PC-9 (cell line): ENCODE results near the gene NEO1. TPM values are rescaled to one million over a fixed set of nuclear protein-coding genes. Genes with fewer than 3 reads are reported as not detected.

Experiments used
- BruUV-seq: library from RNA; stranded (reverse); fragments of 400-500 nt; replicated peaks from 2 replicates; lab custom pipeline; 2021; lab: Mats Ljungman, UMichigan
- CTCF ChIA-PET: fragments of 300-600 bp; sonication (Branson Sonifier 250); formaldehyde crosslinking; loops from one replicate; lab custom pipeline; 2022; ENCODE audit warnings: antibody characterized with exemption; lab: Charles Lee
- POLR2A ChIA-PET: fragments of 300-600 bp; sonication (Branson Sonifier 250); formaldehyde crosslinking; loops from one replicate; lab custom pipeline; 2022; ENCODE audit warnings: antibody characterized with exemption; ENCODE audit not compliant: unreplicated experiment; lab: Charles Lee
- DNase-seq, 2 experiments: peaks; one replicate each; pipeline versions ENCODE4 v3.0.0 to v3.0.0-alpha.2; 2015 to 2022; ENCODE audit warnings: mixed read lengths in 1 of 2
- H2AFZ ChIP-seq: fragments of 200-600 bp; sonication (generic); 2 replicates; pipeline ENCODE4 v1.8.1; 2017; ENCODE audit warnings: antibody characterized with exemption
- H3F3A ChIP-seq: fragments of 200-600 bp; sonication (generic); 2 replicates; pipeline ENCODE4 v1.8.1; 2017; ENCODE audit warnings: antibody characterized with exemption, mild to moderate bottlenecking, low read depth; ENCODE audit not compliant: insufficient read depth
- H3K27ac ChIP-seq: fragments of 200-600 bp; sonication (generic); 2 replicates; pipeline ENCODE4 v1.6.1; 2016; ENCODE audit warnings: mixed run types
- H3K27me3 ChIP-seq: fragments of 200-600 bp; sonication (generic); 2 replicates; pipeline ENCODE4 v1.6.1; 2016; ENCODE audit warnings: low read depth, mixed run types; ENCODE audit not compliant: insufficient read depth
- H3K36me3 ChIP-seq: fragments of 200-600 bp; sonication (generic); 2 replicates; pipeline ENCODE4 v1.6.1; 2016; ENCODE audit warnings: low read depth, mixed run types
- H3K4me1 ChIP-seq: fragments of 200-600 bp; sonication (generic); replicated peaks from 2 replicates; pipeline ENCODE4 v1.6.1; 2016; ENCODE audit warnings: mixed run types; ENCODE audit not compliant: insufficient read depth
- H3K4me2 ChIP-seq: fragments of 200-600 bp; sonication (generic); 2 replicates; pipeline ENCODE4 v1.6.1; 2017; ENCODE audit warnings: mixed run types
- H3K4me3 ChIP-seq: fragments of 200-600 bp; sonication (generic); 2 replicates; pipeline ENCODE4 v1.6.1; 2016; ENCODE audit warnings: mixed run types
- H3K79me2 ChIP-seq: fragments of 200-600 bp; sonication (generic); 2 replicates; pipeline ENCODE4 v1.6.1; 2017; ENCODE audit warnings: low read depth, mixed run types
- H3K9me2 ChIP-seq: fragments of 200-600 bp; sonication (generic); 2 replicates; pipeline ENCODE4 v1.8.1; 2017; ENCODE audit warnings: mild to moderate bottlenecking; ENCODE audit not compliant: insufficient read depth
- H3K9me3 ChIP-seq: fragments of 200-600 bp; sonication (generic); 2 replicates; pipeline ENCODE4 v1.8.1; 2016; ENCODE audit warnings: low read depth; ENCODE audit not compliant: insufficient read depth
- H4K20me1 ChIP-seq: fragments of 200-600 bp; sonication (generic); 2 replicates; pipeline ENCODE4 v1.8.1; 2017; ENCODE audit not compliant: insufficient read depth
- CTCF ChIP-seq: fragments of 200-600 bp; sonication (generic); conservative IDR thresholded peaks from 2 replicates; pipeline ENCODE4 v1.6.1; 2017; ENCODE audit warnings: mixed run types, antibody characterized with exemption, mild to moderate bottlenecking, moderate library complexity
- EZH2 ChIP-seq: fragments of 200-600 bp; sonication (generic); IDR thresholded peaks from 2 replicates; pipeline ENCODE4 v1.8.0; 2017; ENCODE audit warnings: antibody characterized with exemption, low read depth
- intact Hi-C: fragments of 100-400 bp; cut with micrococcal nuclease; formaldehyde crosslinking; loops from one replicate; pipeline ENCODE4 v1.10.0; 2022; ENCODE audit not compliant: unreplicated experiment
- total RNA-seq: library from RNA; stranded (reverse); gene quantifications from 2 replicates; pipeline ENCODE4 v1.2.3, GENCODE V29; 2021

NEO1 gene
- total RNA-seq, 1 experiment from 2014 or later = 5.2 TPM

DNA sequence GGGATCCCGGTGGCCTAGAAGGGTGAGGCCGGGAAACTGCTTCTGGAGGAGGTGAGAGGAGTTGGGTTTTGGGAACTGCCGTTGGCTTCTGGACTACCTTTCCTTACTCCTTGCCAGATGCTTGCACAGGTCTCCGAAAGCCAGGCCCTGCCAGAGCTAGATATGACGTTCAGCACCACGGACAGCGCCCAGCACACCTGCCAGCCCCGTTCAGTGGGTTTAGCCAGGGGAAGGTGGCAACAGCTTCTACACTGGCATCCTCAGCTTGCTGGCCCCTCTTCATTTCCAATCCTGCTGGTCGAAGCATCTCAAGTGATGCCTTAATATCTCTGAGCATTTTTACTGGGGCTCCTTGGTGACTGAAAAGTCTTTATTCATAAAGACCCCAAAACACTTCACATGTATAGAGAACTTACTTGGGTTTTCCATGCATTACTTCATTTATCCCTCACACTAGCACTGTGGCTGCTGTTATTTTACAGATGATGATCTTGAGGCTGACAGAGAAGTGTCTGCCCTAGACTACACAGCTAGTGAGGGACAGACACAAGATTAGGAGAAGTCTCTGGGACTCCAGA is 294.6 kb downstream of the NEO1 start:
- H3K4me2 ChIP-seq = no peak overlapping the region
- DNase-seq = peak; percentile 48 to 61
- no peaks in the 10 kb centered on the region for H4K20me1 ChIP-seq
- no peaks in the 10 kb centered on the region for H3K36me3 ChIP-seq
- BruUV-seq = no TSS peak
- no peak overlapping the region for H2AFZ ChIP-seq
- no peaks in the 10 kb centered on the region for H3K79me2 ChIP-seq
- H3K4me3 ChIP-seq = no peak overlapping the region
- intact Hi-C loops = no loop called here
- no peaks in the 10 kb centered on the region for H3K9me2 ChIP-seq
- CTCF ChIA-PET = no interaction called here
- peaks cover 59% of the 10 kb centered on the region for H3K27me3 ChIP-seq
- TF ChIP-seq CTCF (no peak), EZH2 (no peak)
- no peaks in the 10 kb centered on the region for H3F3A ChIP-seq
- no peaks in the 10 kb centered on the region for H3K9me3 ChIP-seq
- POLR2A ChIA-PET = no interaction called here
- no peaks in the 10 kb centered on the region for H3K4me1 ChIP-seq
- no peak overlapping the region for H3K27ac ChIP-seq

- Histone ChIP-seq H3K9me3 (no peaks in the 10 kb centered on the region), H3K4me1 (no peaks in the 10 kb centered on the region), H3K36me3 (no peaks in the 10 kb centered on the region), H3K79me2 (no peaks in the 10 kb centered on the region), H3F3A (no peaks in the 10 kb centered on the region), H3K27me3 (peaks cover 71% of the 10 kb centered on the region), H3K9me2 (no peaks in the 10 kb centered on the region), H3K4me3 (no peak overlapping the region), H3K4me2 (no peak overlapping the region), H4K20me1 (no peaks in the 10 kb centered on the region), H3K27ac (no peak overlapping the region), H2AFZ (no peak overlapping the region)
- DNase-seq = no peak
- TF ChIP-seq EZH2 (no peak), CTCF (no peak)
- POLR2A ChIA-PET = no interaction called here
- CTCF ChIA-PET = no interaction called here
- intact Hi-C loops = no loop called here
- no TSS peak for BruUV-seq
Measured at GRCh38 chr15:73349191-73349590, 296.9 kb downstream of the NEO1 start.

- intact Hi-C loops = no loop called here
- H3K4me3 ChIP-seq = no peak overlapping the region
- H3K79me2 ChIP-seq = no peaks in the 10 kb centered on the region
- no peak overlapping the region for H3K4me2 ChIP-seq
- H3K9me3 ChIP-seq = no peaks in the 10 kb centered on the region
- no peaks in the 10 kb centered on the region for H3K9me2 ChIP-seq
- no peaks in the 10 kb centered on the region for H3F3A ChIP-seq
- BruUV-seq = no TSS peak
- DNase-seq = no peak
- POLR2A ChIA-PET = no interaction called here
- TF ChIP-seq EZH2 = no peak
- no peak for TF ChIP-seq CTCF
- peaks cover 74% of the 10 kb centered on the region for H3K27me3 ChIP-seq
- CTCF ChIA-PET = no interaction called here
- no peak overlapping the region for H3K27ac ChIP-seq
- no peak overlapping the region for H2AFZ ChIP-seq
- no peaks in the 10 kb centered on the region for H4K20me1 ChIP-seq
- H3K4me1 ChIP-seq = no peaks in the 10 kb centered on the region
- H3K36me3 ChIP-seq = no peaks in the 10 kb centered on the region
Measured at GRCh38 chr15:73352082-73352481, 299.8 kb downstream of the NEO1 start.
